Jurkat, Clone E6-1 (cell line): ENCODE measurements around the gene NMRAL1.

Source experiments
- DNase-seq: peaks from one replicate; pipeline ENCODE4 v3.0.0-alpha.2; 2011; ENCODE audit warnings: low read depth, low spot score
- H3K4me3 ChIP-seq: 2 replicates; pipeline ENCODE4 v1.5.1; 2011; ENCODE audit warnings: mild to moderate bottlenecking, low read length, control low read depth, moderate library complexity

Gene NMRAL1

GRCh38 chr16:4475880-4476788 lies 1.7 kb upstream of the NMRAL1 start, which contains the start of gene HMOX2:
HMOX2 (plus strand) TSS chr16:4476398; CDS start chr16:4505525, 29,127 bp downstream.
- H3K4me3 ChIP-seq, result peak within 1 kb of the TSS; percentile 89
- peak; percentile 91 for DNase-seq

GRCh38 chr16:4472880-4473279 lies 1.5 kb downstream of the NMRAL1 start:
- peak overlapping the region; percentile 89 for H3K4me3 ChIP-seq
- no peak for DNase-seq

- no peak for DNase-seq
- H3K4me3 ChIP-seq, result no peak overlapping the region
Measured at GRCh38 chr16:4471869-4472268, 2.6 kb downstream of the NMRAL1 start.

DNA sequence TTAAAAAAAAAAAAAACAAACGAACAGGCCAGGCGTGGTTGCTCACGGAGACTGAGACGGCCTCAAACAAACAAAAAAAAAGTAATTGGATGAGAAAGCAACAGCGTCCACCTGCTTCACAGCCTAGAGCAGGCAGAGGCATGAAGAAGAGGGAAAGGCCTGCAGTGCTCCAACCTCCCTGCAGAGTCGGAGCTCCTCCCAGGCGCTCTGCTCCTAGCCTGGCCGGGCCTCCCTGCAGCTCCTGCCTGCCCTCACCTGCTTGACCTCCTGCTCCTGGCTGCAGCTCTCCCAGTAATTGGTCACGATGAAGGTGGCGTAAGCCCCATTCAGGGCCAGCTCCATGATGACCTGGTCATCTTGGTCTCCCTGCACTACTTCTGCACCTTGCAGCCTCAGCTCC lies 5.5 kb downstream of the NMRAL1 start:
- DNase-seq, result no peak
- no peak overlapping the region for H3K4me3 ChIP-seq

DNA sequence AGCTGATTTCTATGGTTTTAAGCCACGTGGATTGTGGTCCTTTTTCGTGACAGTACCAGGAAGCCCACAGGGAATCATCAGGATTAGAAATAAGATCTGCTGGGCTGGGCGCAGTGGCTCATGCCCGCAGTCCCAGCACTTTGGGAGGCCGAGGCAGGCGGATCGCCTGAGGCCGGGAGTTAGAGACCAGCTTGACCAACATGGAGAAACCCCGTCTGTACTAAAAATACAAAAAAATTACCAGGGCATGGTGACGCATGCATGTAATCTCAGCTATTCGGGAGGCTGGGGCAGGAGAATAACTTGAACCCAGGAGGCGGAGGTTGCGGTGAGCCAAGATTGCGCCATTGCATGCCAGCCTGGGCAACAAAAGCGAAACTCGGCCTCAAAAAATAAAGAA lies 6.5 kb downstream of the NMRAL1 start:
- no peak overlapping the region for H3K4me3 ChIP-seq
- no peak for DNase-seq

DNA sequence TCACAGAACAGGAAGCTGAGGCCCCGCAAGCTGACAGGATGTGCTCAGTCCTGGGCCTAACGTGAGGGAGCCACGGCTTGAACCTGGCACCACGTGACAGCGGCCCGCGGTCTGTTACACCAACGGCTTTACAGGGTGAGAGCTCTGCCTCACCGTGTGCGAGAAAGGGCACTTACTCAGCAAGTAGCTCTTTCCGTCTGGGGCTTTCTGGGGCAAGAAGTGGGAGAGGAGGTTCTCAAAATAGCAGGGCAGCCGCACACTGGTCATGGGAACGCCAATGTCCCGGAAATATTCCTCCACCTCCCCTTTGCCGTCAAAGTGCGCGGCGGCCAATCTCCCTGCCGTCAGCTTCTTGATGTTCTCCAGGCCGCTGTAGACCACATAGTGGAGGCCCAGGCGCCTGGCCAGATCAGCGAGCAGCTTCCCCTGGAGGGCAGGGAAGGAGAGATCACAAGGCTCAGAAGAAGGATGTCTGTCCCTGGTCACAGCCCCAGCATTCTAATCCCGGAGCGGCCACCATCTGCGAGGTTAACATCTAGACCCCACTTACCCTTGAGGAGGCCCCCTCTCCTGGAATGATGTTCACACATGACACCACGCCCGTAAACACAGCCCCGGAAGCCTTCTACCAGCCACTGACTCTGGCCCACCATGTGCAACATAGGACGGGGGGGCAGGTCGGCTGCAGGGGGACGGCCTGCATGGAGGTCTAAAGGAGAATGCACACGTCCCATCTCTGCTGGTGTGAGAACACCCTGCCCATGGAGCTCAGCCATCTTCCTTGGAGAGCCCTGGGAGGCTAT lies 8.2 kb downstream of the NMRAL1 start:
- peak overlapping the region; percentile 41 for H3K4me3 ChIP-seq
- peak; percentile 95 for DNase-seq

- no peak for DNase-seq
- no peak overlapping the region for H3K4me3 ChIP-seq
Measured at GRCh38 chr16:4463522-4464163, 10.8 kb downstream of the NMRAL1 start.

DNA sequence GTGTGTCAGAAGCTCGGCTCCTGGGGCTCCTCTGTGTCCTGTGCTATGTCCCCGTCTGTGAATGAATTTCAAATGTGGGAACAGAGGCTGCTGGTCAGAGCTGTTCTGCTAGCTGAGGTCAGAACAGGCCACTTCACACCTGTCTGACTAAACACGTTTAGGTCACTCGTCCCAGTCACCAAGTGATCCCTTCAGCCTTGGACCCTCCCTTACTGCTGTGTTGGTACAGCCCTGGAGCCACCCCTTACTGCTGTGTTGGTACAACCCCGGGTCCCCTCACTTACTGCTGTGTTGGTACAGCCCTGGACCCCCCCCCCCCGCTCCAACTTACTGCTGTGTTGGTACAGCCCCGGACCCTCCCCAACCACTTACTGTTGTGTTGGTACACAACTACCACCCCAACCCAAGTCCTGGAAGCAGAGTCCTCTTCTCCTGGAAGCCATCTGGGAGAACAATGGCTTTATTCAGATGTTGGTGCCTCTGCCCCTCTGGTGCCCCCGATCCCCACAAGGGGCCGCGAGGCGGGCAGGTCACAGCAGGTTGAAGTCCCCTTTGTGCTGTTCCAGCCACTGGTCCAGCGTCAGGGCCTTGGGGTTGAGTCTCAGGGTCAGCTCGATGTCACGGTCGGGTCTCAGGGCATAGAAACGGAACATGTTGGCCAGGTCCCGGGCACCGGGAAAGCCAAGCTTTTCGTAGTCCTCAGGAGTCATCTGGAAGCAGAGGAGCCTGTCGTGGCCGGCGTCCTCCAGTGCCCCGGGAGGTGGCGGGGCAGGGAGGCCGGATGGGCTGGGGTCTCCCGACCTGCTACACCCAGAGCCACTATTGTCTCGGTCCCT lies 13.0 kb downstream of the NMRAL1 start:
- H3K4me3 ChIP-seq, result no peak overlapping the region
- DNase-seq, result no peak

DNA sequence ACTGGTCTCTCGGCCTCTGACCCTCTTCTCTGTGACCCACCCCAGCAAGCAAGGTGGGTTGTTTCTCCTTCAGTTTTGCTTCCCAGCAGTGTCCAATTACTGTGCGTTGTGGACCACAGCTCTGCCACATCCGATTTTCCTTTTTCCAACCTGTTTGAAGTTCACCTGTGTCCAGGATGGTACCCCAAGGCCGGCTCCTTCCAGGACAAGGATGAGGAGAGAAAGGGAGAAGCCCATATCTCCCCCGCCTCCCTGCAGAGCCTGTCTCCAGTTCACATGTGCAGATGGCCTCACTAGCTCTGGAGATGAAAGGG lies 13.5 kb downstream of the NMRAL1 start:
- DNase-seq, result no peak
- no peak overlapping the region for H3K4me3 ChIP-seq

DNA sequence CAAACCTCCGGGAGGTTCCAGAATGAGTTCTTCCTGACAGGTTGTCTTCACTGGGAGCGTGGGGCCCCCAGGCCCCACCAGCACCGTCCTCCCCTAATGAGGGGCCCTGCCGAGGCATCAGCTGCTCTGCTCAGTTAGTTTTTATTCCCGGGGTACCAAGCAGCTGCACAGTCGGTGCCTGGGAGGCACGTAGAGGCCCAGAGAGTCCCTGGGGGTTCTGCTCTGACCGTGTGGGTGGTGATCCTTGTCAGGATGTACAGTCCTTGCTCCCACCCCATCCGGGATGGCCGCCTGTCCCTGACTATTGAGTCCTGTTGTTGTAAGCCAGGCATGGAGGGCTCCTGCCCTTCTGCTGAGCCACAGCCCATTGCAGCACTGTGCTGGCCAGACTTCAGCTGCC lies 18.5 kb downstream of the NMRAL1 start:
- H3K4me3 ChIP-seq, result no peak overlapping the region
- no peak for DNase-seq

DNA sequence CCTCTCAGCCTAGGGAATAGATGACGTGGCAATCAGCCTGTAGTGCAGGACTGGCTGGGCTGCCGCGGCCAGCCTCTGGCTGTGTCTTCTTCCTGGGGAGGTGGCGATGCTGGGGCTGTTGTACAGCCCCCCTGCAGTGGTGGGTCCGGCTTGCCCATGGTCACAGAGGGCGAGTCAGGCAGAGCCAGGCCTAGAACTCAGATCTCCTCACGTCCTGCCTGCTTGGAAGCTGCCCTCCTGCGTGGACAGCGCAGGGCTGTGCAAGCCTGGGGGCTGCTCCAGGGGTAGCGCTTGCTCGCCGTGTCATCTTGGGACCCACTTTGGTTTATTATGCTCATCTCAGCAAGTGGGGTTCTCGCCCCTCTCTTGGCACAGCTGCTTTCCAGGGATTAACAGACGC lies 19.3 kb downstream of the NMRAL1 start:
- no peak overlapping the region for H3K4me3 ChIP-seq
- no peak for DNase-seq

- no peak overlapping the region for H3K4me3 ChIP-seq
- DNase-seq, result no peak
Measured at GRCh38 chr16:4454623-4455022, 19.8 kb downstream of the NMRAL1 start.

GRCh38 chr16:4452674-4453073 lies 21.8 kb downstream of the NMRAL1 start:
- no peak overlapping the region for H3K4me3 ChIP-seq

DNA sequence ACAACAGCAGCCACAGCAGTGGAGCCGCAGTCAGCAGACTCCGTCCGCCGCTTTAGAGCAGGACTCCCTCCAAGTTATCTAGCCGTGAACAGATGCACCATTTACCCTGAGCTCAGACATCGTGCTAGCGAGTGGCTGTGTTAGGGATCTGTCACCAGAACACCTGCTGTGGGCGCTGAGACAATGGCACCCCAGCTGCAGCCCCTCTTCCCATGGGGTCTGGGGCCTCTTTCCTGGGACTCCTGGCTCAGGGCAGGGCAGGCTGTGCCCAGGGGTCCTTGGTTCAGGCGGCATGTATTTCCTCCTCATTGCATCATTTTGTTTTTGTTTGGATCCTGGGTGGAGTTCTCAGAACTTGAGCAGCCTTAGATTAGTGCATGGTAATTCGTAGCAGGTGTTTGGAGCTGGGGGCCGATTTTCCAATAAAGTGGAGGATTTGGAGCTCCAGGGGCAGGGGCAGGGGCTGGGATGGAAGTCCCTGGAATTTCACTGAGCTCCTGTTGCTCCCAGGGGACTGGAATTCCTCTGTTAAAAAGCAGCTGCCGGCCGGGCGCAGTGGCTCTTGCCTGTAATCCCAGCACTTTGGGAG lies 23.4 kb downstream of the NMRAL1 start:
- no peak for DNase-seq
- no peak overlapping the region for H3K4me3 ChIP-seq

More at GRCh38 chr16:4452674-4453073, 21.8 kb downstream of the NMRAL1 start:
- DNase-seq, result no peak

GRCh38 chr16:4450430-4450829 lies 24.0 kb downstream of the NMRAL1 start:
- DNase-seq, result no peak
- no peak overlapping the region for H3K4me3 ChIP-seq

- no peak for DNase-seq
- H3K4me3 ChIP-seq, result no peak overlapping the region
Measured at GRCh38 chr16:4443986-4444385, 30.4 kb downstream of the NMRAL1 start.

- H3K4me3 ChIP-seq, result no peak overlapping the region
- DNase-seq, result no peak
Measured at GRCh38 chr16:4443271-4443670, 31.2 kb downstream of the NMRAL1 start.

DNA sequence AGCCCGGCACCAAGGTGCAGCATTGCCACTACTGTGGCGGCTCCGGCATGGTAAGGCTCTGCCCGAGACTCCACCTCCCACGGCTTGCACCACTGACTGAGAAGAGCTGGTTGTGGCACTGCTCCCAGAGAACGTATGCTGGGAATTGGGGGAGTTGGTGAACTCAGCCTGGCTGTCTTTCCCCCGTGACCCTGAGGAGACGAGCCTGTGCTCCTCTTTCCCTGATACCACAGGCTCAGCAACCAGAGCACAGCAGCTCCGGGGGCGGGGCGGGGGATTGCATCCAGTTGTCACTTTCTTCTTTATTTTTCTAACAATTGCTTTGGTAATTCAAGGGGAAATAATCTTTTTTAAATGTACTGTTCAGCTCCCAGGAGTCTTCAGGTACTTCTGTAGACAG lies 32.1 kb downstream of the NMRAL1 start:
- H3K4me3 ChIP-seq, result no peak overlapping the region
- no peak for DNase-seq

GRCh38 chr16:4437366-4437765 lies 37.1 kb downstream of the NMRAL1 start:
- H3K4me3 ChIP-seq, result no peak overlapping the region
- DNase-seq, result no peak
